Regular cardiac myocyte (primary cell): ENCODE measurements around the gene TNFRSF14. TPM values are rescaled to one million over a fixed set of nuclear protein-coding genes. Genes with fewer than 3 reads are reported as not detected.

ENCODE experiments used
- total RNA-seq: library from RNA; depleted of rRNA; stranded (reverse); fragments of >200 nt; gene quantifications from 2 replicates; pipeline ENCODE4 v1.2.3, GENCODE V29; 2014

Gene TNFRSF14
- total RNA-seq, result 10.9 and 45.9 TPM in 2 replicates

GRCh38 chr1:2556277-2556677 lies at the start of gene TNFRSF14:
TSS of gene TNFRSF14 (plus strand) at chr1:2556371. CDS start at chr1:2556665, 294 bp downstream.

GRCh38 chr1:2525920-2526823 lies 30.0 kb upstream of the TNFRSF14 start, which contains the start of gene PANK4:
TSS of gene PANK4 (minus strand) at chr1:2526596. CDS start at chr1:2526587, 9 bp downstream.

GRCh38 chr1:2529784-2530512 lies 26.2 kb upstream of the TNFRSF14 start, which contains the start of gene HES5:
TSS of gene HES5 (minus strand) at chr1:2530263. CDS start at chr1:2530164, 99 bp downstream.

DNA sequence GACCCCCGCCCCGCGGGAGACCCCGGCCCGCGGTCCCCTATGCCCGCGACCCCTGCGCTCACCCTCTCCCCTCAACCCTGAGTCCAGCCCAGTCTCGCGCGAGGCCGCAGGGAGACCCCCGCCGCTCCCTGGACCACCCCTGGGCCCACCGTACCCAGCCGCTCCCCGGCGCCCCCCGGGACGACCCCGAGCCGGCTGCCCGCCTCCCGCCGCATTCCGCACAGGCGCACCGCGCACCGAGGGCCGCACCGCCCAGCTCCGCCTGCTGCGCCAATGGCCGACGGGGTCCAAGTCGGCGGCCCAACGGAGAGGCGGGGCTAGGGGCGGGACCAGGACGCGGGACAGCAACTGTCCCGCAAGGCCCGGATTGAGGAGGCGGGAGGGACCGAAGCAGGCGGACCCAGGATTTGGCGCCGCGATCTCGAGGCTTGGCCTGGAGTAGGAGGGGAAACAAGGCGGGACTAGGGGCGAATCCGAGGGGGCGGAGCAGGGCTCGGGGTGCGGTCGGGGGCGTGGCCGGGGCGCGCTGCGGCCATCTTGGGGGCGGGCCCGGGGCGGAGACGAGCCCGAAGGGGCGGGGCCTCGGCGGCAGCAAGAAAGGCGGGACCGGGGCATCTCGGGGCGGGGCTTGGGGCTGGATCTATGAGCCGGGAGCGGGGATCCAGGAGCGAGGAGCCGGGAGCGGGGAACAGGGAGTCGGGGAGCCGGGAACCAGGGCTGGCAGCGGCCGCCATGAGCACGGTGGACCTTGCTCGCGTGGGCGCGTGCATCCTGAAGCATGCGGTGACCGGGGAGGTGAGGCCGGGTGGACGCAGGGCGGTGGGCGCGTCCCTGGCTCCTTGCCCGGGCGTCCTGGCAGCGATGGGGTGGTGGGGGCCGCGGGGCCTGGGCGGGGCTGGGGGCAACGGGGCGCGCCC lies 30.2 kb downstream of the TNFRSF14 start, which contains the start of gene PRXL2B:
PRXL2B (plus strand) TSS at position 624 of the 917 bp plus-strand sequence; CDS start at position 733, 109 bp downstream.

Other genes starting within 250 kb of the TNFRSF14 start
- 8.6 and 10.4 TPM in 2 replicates for gene MORN1, start 164.8 kb upstream of the TNFRSF14 start, total RNA-seq
- gene RER1, start 164.5 kb upstream of the TNFRSF14 start, total RNA-seq, result 90.5 and 126 TPM in 2 replicates
- 27.9 and 28.0 TPM in 2 replicates for gene PEX10, start 143.8 kb upstream of the TNFRSF14 start, total RNA-seq
- gene PLCH2, start 80.1 kb upstream of the TNFRSF14 start, total RNA-seq, result under 0.01 and 0.38 TPM in 2 replicates
- gene PANK4, start 29.8 kb upstream of the TNFRSF14 start, total RNA-seq, result 21.4 and 26.6 TPM in 2 replicates
- gene HES5, start 26.1 kb upstream of the TNFRSF14 start, total RNA-seq, result 0.28 TPM in 1 of 2 replicates, not detected in the other
- 11.0 and 13.8 TPM in 2 replicates for gene PRXL2B, start 30.4 kb downstream of the TNFRSF14 start, total RNA-seq
- under 0.01 TPM in 1 of 2 replicates, not detected in the other for gene MMEL1, start 76.6 kb downstream of the TNFRSF14 start, total RNA-seq
- under 0.01 and 0.28 TPM in 2 replicates for gene TTC34, start 245.3 kb downstream of the TNFRSF14 start, total RNA-seq